Nucleus accumbens (tissue), 56 donors: ENCODE measurements around the gene HOXB8.

ENCODE experiments used
- DNase-seq, 56 donors: peaks; one replicate each; lab custom pipeline; 2025; lab: John Stamatoyannopoulos, UW

HOXB8 gene

DNA sequence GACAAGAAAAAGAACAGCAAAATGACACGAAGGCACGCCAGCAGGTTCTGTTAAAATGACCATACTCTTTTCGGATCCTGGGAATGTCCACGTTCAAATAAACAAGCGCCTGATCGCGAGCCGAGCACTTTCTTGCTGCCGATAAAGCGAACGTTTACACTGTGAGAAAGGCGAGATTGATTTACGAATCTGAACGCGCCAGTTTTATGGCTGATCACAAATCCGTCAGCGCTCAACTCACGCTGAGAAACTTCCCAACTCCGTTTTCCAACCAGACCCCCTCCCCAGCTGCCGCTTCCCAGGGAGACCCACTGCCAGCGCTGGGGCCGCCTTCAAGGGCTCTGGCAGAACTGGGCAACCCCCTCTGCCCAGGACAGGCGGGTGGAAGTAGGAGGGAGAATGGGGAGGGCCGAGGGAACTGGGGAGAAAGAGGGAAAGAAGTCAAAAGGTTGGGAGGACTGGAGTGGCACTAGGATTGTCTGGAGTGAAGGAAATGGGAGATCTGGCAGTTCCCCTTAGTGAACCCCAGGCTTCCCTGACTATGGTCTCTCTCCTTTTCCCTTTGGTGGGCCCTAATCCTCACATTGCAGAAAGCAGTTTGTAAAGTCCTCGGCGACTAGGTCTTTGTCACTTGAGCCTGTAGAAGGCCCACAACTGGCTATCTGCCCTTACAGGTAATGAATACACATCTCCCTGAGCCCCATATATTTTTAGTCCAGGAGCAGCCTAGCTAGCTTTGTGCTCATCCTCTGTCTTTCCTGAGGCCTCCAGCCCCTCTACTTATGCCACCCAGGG, 43.9 kb downstream of the HOXB8 start:
- no peak for DNase-seq

DNA sequence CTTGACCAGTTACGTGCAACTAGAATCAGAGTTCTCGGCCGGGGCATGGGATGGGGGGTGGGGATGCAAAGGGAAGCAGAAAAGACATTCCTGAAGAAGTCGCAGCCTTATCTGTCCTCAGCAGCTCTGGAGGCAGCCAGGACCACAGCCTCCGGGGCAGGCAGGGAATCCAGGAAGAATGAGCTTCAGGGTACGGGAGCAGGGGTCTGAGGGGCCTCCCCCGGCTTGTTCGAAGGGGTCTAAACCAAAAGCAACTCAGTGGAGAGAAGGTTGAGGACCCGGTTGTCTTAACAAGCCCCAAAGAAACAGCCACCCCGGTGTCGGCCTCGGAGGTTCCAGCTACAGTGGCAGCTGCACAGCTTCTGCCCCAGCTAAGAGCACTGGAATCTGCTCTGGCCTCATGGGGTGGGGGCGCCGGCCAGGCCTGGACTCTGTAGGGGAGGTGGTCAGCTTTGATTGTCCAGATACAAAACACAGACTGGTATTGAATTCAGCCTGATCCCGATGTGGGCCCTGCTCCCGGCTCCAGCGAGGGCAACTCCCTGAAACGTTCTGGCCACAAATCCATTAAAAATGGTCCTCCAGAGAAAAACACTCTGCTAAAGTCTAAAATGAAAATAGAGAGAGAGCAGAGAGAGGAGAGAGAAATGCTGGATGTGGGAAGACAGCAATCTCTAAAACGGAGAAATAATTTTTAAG, 44.6 kb downstream of the HOXB8 start:
- DNase-seq, result no peak

DNA sequence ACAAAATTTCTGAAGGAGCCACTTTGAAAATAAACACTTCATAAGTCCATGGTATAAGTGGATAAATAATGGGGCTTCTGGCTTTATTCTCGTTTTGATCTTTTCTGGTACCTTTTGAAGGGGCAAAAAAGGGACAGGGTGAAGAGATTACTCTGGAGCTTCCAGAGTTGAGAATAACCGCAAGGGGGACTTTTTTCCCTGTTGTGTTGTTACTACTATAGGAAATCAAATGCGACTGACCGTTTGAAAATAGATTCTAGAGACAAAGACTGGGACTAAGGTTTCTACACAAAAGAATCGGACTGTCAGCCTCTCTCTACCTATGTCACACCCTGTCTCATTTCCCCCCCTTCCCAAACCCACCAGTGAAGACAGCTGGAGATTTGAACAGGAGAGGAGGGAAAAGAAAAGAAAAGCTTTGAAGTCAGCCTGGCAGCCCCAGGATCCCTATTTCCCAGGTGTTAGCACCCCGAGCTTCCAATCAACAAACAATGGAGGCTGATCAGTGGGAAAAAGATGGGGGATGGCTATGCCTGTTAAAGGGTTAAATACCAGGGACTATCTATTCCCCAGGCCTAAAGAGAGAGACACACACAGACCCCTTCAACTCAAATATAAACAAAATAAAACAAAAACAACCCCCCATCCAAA, 45.3 kb downstream of the HOXB8 start:
- no peak for DNase-seq

DNA sequence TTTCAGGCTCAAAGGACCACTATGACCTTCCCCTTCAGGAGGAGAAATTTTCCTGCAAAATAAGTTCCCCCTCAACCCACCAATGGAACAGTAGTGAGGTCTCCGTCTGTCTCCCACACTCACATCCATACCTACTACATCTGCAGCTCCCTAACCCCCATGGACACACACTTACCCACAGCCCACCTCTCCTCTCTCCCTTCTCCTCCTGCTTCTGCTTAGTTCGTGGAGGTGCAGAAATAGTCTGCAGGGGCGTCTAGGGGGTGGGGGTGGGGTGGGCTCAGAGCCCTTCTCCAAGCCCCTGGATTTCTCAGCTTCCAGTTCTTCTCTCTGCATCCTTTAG, 45.9 kb downstream of the HOXB8 start:
- DNase-seq, result no peak

DNA sequence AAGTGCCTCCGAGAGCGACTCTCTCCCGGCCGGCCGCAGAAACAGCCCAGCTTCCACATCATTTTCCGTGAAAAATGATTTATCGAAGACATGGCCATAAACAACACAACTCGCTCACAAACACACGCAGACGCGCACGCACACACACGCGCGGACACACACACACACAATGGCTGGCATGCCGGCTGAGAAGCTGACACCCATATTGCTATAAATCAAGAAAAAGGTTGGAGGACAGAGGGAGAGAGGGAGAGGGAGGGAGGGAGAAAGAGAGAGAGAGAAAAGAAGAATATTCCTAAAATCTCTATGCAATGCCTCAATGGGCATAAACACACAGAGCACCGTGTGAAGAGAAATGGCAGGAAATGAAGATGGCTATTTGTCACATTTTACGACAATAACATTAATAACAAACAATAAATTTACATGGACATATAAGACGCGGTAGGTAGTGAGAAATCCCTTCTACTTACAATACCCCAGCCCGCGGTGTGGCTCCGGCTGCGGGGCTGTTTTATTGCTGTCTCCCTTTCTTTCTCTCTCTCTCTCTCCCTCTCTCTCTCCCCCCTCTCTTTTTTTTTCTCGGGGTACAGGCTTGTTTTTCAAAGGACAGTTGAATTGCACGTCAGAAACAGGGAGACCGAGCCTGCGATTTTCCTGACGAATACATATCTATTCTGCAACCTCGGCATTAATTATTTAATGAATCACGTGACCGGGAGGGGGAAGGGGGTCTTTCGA, 46.4 kb downstream of the HOXB8 start:
- DNase-seq, result no peak

DNA sequence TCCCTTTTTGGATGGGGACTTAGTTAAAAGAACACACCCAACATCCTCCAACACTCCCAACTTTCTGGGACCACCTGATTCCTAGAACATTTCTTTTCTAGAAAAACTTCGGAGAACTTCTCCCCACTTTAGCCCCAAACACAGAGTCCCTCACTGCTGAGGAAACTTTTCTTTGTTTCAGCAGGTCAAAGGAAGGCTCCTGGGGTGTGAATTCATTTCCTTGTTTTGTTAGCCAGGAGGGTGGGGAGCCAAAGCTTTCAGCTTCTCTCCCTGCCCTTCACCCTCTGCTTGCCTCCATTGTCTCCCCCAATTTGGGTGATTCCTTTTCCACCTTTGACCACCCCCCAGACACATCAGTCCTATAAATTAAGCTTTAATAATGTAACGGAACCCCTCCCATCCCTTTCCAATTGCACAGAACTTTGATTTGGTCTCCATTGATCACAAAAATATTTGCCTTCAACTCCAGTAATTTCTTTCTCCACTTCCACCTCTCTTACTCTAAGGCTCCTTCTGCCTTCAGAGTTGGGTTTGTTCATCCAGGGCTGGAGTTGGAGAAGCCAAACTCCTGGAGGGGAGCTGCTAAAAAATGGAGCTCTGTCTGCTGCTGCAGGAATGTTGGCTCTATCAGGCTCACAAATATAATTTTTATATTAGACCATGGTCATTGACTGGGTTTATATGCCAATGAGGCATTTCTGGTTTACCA, 47.3 kb downstream of the HOXB8 start:
- DNase-seq, result no peak

DNA sequence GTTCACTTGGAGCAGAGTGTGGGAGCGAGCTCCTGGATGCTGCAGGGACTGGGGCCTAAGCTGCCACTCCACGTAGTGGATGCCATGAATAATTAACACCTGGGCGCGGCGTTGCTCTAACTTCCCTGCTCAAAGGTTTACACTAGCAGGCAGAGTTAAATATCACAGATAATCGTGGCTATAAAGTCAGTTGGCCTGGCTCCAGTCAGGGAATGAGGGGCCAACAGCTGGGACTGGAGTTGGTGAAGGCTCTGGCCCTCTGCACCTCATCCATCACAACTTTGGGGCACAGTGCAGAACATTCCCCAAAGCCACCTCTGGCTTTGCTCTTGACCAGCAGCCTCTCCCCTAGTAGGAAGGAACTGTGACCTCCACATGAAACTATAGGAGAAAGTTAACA, 47.9 kb downstream of the HOXB8 start:
- DNase-seq, result no peak

DNA sequence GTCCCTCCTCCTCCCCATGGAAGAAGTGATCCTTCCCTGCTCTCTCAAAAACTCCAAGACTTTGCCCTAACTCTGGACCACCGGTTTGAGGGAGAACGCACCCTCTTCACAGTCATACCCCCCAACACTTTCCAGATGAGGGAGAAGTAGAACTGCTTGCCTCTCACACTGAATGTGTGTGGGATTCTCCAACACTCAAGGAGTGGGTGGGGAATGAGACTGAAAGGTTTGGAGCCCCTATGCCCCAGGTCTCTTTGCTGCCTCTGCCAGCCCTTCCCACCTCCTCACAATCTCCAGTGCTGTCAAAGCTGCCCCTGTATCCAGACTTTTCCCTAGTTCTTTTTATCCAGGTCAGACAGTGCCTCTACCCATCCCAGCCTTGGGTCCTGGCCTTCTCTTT, 48.4 kb downstream of the HOXB8 start:
- DNase-seq, result no peak

DNA sequence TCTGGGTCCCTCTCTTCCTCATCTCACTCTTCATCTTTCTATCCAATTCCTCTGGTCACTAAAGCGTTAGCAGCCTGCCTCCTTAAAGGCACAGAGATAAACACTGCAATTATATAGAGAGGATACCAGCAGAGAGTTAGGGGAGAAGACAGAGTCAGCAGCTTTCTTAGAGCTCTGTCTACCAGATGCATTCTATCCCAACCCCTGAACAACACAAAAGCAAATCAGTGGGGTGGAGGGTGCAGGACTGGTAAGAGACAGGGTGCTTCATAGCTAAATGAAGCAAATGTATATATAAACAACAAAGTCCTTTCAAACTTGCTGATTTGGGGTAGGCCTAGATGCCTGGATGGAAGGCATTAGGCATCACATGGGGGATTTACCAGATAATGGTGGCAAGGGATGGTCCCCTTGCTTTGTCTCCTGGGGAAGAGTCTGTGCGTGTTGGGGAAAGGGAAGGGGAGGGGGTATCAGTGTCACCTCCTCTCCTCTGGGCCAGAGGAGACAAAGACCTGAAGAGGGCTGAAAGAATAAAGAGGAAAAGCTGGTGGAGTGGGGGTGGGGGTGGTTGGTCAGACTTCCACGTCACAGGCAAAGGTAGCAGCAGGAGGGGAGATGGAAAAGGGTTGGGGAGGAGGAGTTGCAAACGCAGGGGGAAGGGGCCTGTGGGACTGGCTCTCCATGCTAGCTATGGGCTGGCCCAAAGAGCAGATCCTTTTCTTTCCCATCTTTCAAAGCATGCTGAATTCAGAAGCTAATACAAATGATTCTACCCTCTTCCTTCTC, 49.0 kb downstream of the HOXB8 start:
- no peak for DNase-seq

DNA sequence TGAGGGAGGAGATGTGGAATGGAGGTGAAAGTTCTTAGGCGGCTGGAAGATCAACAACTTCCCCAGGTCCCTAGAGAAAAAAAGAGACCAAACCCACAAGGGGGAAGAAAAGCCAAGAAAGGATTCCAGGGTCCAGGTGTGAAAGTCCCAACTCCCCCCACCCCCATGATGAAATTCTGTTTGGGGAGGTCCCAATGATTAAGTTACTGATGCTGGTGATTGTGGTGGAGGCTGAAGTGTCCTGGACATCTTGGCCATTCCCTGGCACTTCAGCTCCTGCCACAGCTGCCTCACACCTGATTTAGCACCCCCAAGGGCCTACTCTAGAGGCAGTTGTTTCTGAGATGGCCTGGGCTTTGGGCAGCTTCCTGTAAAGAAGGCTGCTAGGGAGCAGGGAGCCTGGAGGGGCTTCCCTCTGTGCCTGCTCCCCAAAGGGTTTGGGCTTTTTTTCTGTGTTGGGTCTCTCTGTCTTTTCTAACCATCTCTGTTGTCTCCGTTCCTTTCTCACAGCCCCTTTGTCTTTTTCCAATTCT, 50.0 kb downstream of the HOXB8 start:
- no peak for DNase-seq

DNA sequence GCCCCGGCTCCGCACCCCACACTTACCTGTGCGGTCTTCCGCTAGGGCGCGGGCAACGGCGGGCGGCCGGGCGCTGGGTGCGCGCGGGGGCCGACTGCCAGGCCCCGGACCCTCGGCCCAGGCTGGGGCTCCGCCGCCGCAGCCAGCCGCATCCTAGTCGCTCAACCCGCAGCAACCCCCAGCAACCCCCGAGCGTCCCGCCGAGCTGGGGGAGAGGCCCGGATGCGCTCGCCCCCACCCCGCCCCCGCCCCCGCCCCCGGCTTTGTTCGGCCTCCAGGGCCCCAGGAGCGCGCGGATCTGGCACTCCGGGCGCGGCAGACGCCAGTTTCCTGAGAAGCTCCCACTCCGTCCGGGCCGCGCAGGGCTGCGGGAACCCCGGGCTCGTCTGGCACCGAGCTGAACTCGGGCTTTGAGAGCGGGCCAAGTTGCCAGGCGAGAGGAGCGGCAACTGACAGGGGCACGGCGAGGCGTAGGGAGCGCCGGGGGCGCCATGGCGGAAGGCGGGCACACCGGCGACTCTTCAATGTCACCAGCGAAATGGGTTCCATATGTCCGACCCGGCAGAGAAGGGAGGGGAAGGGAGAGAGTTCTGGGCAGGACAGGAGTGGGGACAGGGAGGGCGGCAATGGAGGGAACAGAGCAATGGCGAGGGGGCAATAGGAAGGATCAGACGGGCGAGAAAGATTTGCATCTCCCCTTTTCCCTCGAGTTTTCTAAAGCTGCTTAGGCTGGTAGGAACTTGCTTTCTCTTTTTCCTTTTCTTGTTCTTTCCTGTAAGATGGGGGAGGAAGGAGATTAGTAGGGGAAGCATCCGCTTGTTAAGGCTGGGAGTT, 50.7 kb downstream of the HOXB8 start:
- no peak for DNase-seq

DNA sequence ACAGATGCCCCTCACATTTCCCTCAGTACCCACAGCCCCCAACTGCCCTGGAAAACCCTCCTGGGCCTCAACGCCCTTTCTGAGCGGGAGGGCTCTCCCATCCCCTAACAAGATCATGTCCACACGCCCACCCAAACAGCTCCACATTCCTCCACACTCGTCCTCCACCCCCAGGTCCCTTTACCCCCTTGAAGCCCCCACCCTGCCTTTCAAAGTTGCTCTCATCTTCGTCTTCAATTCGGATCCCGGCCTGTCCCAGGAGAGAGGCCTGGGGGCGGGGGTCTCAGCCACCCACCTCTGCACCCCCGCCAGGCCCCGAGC, 51.3 kb downstream of the HOXB8 start:
- no peak for DNase-seq

DNA sequence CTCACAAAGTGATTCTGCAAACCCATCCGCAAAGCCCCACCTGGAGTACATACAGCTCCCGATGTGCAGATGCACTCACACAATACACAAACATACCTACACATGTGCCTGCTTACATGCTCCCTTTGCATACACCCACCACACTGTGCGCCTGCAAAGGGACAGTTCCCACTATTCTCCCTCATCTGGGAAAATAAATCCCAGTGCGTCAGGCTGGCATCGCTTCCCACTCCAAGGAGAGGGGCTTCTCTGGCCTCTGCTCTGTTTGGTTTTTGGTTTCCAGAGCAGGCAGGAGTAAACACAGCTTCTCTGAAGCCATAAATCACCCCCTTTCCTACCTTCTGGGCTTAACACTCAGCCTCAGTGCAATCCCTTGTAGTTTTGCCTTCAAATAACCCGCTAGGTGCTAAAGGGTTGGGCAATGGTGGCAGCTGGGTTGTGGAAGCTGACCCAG, 51.7 kb downstream of the HOXB8 start:
- DNase-seq, result no peak

DNA sequence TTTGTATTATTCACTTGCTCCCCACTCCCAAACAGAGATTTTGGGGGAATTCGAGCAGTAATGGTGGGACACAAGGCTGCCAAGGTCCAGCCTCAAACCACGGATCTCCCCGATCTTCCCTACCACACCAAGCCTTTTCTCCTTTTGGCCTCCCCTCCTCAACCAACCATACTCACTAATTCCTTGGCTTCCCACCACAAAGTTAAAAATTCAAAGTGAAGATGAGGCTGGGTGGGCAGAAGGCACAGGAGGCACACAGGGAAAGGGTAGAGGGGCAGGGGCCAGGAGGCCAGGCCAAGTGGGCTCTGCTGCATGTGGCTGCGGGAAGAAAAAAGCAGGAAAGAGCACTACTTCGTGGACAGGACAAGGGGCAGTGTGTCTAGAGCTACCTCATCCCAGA, 52.2 kb downstream of the HOXB8 start:
- no peak for DNase-seq
